GM21515 (cell line): Measurements from ENCODE around the gene ZNF593OS.
A peak's percentile ranks its signal among the peaks of the same experiment; 100 is the strongest.

Experiments used
- ATAC-seq: cut with Tn5 transposase; IDR thresholded peaks from one replicate; pipeline ENCODE4 v1.9.1; 2021; ENCODE audit not compliant: unreplicated experiment

Gene ZNF593OS

DNA sequence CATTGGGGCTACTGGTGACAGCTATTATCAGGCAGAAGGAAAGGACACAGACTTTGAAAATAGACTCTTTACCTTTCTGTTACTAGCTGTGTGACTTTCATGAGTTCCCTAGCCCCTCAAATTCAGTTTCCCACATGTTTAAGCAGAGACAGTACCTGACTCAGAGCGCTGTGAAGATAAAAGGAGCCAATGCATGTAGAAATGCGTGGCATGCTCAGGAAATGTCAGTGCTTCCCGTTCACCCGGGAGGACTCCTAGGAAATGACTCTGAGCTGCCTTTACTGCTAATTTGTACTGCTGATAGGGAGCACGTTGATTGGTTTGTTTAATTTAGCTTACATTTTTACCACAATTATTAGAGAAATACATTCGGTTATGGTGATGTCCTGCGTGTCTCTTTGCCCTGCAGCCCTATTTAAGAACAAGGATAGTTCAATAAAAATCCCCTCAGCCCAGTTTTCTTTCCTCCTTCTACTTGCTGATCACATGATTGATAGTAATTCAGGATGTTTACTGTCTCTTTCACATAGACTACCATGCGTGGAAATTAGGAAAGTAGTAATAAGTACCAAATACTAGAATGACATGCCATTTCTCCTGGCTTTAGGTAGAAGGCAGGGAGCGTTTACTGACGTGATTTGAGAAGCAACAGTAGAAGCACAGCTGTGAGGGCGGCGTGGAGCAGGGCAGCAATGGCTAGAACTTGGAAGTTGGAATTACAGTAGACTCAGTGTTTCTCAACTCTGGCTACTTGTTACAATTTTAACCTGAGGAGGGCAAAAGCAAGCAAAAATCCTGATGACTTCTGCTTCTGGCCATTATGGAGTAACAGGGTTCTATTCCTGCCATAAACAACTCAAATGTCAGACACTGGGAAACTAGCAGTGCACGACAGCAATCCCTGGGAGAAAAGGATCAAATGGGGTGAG is 44.1 kb downstream of the ZNF593OS start:
- no peak for ATAC-seq

DNA sequence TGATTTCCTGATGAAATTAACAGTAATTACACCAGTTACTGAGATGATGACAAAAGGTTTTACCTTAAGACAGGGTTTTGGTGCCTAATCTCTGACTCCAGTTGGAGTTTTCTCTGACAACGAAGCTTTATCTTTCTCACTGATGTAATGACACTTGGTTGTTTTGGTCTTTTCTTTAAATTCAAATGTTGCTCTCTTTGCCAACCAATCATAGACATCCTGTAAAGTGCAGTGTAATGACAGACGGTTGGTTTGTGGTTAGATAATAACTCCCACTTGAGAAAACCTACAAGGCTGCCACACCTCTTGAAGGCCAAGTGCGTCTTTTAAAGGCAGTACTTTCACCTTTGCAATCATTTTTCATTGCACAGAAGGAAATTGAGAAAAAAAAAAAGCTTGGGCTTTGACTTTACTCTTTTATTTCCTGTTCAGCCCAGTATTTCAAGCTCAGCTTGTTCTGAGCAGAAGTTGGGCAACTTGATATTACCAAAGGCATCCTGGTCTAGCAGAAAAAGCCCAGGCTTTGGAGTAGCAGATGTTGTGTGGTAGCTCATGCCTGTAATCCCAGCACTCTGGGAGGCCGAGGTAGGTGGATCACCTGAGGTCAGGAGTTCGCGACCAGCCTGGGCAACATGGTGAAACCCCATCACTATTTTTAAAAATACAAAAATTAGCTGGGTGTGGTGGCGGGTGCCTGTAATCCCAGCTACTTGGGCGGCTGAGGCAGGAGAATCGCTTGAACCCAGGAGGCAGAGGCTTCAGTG is 45.1 kb downstream of the ZNF593OS start:
- peak; percentile 83 for ATAC-seq

DNA sequence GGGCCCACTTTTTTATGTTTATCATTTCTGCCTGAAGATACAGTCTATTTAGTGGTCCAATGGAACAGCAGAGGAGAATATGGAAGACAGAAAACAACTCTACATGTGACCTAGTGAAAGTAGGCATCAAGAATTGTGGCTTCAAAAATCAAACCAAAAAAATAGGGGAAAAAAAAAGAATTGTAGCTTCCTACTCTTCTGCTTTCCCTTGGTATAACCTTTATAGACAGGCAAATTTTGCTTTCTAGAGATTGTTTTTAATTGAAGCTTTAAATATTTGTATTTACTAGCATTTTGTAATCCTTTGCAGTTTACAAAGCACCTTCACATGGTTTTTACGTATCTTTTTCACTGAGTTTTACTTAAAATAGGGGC is 45.7 kb downstream of the ZNF593OS start:
- no peak for ATAC-seq

DNA sequence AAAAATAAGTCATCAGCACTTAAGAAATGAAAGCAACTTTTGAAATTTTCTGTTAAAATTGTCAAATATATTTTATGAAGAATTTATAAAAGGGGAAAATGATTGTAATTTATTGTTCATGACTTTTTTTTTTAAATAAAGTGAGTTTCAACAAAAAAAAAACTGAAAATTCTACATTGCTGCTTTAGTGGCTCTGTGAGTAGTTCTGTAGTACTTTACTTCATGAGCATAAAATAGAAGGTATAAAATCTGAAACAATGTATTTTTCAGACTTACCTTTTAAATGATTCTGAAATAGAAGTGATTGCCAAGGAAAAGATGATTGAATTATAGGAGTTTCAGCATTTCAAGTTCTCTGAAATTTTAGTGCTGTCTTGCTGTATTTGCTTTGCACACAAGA is 46.2 kb downstream of the ZNF593OS start:
- ATAC-seq, result no peak

DNA sequence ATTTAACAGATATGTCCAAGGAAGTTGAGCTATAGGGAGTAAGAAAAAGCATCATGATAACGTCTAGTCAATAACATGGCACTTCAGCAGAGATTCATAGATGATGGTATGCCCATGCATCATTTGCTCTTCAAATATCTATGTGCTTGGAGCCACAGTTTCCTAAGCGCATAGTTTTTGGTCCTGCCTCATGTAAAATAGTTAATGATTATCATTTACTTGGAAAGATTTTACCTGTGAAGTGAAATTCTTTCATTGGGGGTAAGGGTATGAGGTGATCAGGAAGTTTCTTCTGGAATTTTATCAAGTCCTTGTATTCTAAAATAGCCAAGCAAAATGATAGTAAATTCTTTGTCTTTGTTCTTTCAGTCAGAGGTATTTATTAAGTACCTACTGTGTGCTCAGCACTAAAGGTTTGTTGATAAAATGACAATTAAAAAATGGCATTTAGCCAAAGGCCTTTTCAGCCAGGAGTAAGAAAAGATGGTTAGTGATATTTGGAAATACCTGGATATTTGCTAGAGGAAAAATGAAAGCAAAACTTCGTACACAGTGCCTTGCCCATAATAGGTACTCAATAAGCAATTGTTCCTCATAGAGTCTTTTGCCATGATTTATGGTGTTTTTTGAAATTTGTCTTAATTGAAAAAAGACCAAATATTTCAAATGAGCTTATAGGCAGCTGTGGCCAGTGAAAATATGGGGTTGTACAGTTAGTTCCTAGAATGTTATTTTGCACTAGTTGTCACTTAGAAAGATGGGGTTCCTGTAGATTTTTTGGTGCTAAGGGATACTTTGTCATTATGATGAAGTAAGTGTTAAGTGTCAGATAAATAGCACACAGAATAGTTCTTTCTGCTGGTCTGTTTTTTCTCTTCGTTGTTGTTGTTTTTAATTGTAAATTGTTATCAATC is 47.0 kb downstream of the ZNF593OS start:
- ATAC-seq, result no peak

DNA sequence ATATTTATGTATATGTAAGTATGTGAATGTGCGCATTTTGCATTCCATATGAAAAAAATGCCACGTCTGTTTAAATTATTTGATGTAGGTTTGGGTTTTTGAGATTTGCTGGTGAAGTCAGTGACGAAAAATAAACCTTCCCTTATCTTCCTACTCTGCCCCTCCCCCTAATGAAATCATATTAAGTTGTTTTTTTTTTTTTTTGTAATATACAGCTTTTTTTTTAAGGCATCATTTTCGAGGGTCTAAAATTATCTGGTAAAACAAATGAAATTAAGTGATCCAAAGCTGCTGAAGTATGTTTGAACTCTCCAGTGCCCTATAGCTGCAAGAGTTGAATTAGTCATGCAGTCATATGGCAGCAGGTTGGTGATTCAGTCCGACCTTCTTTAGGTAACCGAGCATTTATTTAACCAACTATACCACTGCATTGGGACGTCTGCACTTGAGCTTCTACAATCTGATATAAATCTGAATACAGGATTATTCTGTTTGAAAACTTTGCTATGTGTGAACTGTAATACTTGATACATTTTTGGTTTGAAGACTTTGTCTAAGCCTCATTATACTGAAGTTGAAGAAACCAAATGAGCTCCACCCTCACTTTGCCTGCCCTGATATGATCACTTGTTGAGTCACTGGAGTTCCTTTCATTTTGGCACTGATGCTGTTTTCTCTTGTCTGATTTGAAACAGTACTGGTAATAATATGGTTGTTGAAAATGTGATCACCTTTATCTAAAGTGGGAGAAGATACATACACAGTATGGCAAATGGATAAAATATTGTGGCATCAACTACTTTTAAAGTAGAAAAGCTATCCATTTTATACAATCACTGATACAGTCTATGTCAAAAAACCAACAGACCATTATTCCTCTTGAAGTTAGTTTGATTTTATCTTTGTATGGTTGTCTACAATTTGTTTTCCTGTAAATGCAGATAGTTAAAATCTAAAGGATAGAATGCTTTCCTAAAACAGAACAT is 48.4 kb downstream of the ZNF593OS start:
- ATAC-seq, result no peak

DNA sequence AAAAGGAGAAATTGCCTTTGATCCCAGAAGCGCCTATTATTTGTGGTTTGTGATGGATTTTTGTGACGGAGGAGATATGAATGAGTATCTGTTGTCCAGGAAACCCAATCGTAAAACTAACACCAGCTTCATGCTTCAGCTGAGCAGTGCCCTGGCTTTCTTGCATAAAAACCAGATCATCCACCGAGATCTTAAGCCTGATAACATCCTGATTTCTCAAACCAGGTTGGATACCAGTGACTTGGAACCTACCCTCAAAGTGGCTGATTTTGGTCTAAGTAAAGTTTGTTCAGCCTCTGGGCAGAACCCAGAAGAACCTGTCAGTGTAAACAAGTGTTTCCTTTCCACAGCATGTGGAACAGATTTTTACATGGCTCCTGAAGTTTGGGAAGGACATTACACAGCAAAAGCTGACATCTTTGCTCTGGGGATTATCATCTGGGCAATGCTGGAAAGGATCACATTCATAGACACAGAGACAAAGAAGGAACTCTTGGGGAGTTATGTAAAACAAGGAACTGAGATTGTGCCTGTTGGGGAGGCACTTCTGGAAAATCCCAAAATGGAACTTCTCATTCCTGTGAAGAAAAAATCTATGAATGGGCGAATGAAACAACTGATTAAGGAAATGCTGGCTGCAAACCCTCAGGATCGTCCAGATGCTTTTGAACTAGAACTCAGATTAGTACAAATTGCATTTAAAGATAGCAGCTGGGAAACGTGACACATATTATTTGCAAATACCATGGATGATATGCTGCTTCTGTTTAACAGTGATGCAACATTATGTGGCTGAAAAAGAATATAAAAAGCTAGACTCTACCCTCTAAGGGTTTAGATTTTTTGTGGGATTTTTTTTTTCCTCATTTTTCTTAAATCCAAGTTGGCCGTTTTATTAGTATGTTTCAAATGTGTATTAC is 49.5 kb downstream of the ZNF593OS start:
- ATAC-seq, result no peak

DNA sequence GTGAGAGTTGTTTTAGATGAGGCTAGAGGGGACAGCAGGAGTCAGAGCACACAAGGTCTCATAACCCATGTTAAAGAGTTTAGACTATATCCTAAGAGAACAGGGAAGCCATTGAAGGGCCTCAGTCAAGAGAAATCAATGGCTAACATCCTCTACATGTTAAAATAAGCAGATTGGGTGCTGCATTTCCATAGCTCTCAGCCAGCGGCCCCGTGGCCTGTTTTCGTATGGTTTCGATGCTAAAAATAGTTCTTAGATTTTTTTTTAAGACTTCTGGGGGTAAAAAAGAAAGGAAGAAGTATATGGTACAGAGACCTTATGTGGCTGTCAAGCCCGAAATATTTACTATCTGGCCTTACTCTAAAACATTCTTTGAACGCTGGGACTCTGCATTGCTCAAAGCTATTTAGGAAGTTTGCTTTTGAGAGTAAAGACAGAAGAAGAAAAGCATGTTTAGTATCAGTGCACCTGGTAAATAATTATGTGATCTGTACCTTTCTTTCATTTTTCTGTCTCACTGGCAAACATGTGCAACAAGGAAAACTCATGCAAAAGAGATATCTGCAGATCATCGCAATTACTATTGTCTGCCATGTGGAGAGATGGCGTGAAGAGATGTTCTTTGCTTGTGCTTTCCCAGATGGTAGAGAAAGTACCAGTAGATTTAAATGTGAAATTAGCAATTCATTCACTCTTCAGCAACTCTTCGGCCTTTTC is 51.6 kb downstream of the ZNF593OS start:
- ATAC-seq, result peak; percentile 54
